NCI-H1417 (cell line): Measurements from ENCODE around the gene ERMARD.

Source experiments
- DNase-seq, 3 experiments: peaks; one replicate each; lab custom pipeline; 2025; lab: John Stamatoyannopoulos, UW

Gene ERMARD

GRCh38 chr6:169783971-169784820 is 32.8 kb downstream of the ERMARD start:
- DNase-seq = no peak

- DNase-seq = no peak
Measured at GRCh38 chr6:169784821-169785340, 33.5 kb downstream of the ERMARD start.

GRCh38 chr6:169785566-169785965 is 34.1 kb downstream of the ERMARD start:
- no peak for DNase-seq

DNA sequence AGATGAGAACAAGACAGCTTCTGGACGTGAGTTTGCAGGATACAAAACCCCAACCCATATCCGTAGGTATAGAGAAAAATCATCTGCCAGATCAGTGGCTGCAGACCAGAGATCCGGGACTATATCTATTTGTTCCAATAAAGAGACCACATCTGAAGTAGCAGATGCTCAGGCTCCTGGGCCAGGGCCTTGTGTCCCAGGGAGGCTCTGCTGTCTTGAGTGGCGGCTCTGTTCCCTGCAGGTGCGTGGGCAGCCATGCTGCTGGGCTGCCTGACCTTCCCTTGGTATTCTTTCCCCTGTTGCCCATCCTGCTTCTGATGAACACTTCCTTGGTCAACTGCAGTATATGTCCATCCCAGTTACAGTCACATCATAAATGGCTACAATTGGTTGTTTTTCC is 34.9 kb downstream of the ERMARD start:
- DNase-seq = no peak

- no peak for DNase-seq
Measured at GRCh38 chr6:169787797-169788196, 36.4 kb downstream of the ERMARD start.

- DNase-seq = no peak
Measured at GRCh38 chr6:169788809-169789145, 37.4 kb downstream of the ERMARD start.

DNA sequence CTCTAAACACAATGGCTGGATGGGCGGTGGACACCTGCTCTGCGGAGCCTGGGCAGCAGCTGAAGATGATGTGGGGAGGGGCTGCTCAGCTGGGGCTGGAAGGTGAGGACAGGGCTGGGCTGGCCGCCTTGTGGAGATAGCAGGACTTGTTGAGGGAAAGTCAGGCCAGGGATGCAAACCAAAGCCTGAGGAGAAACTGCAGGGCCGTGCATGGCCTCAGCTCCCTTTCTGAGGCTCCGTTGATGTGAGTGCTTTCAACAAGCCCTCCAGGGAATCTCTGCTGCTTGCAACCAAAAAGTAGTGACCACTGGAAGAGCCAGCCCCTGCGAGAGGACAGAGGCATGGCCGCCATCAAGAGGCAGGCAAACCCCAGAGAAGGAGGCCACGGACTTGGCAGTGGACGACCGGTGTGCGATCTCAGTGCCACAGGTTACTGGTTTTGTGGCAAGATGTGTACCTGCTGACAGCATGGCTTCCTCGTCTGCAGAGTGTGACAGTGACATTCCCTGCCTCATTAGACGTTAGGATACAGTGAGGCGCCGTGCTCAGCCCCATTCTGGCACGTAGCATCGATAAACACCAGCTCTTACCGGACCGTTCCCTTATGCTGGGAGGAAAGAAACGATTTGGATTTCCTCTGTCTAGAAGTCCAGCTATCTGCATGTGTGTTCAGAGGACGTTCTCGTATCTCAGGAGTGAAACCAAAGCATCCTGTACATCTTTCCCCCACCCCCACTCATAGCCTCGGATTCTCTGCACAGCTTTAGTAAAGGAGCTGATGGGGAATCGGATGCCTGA is 37.9 kb downstream of the ERMARD start:
- peak in 2 of 3 experiments; percentile 75 to 90 for DNase-seq

DNA sequence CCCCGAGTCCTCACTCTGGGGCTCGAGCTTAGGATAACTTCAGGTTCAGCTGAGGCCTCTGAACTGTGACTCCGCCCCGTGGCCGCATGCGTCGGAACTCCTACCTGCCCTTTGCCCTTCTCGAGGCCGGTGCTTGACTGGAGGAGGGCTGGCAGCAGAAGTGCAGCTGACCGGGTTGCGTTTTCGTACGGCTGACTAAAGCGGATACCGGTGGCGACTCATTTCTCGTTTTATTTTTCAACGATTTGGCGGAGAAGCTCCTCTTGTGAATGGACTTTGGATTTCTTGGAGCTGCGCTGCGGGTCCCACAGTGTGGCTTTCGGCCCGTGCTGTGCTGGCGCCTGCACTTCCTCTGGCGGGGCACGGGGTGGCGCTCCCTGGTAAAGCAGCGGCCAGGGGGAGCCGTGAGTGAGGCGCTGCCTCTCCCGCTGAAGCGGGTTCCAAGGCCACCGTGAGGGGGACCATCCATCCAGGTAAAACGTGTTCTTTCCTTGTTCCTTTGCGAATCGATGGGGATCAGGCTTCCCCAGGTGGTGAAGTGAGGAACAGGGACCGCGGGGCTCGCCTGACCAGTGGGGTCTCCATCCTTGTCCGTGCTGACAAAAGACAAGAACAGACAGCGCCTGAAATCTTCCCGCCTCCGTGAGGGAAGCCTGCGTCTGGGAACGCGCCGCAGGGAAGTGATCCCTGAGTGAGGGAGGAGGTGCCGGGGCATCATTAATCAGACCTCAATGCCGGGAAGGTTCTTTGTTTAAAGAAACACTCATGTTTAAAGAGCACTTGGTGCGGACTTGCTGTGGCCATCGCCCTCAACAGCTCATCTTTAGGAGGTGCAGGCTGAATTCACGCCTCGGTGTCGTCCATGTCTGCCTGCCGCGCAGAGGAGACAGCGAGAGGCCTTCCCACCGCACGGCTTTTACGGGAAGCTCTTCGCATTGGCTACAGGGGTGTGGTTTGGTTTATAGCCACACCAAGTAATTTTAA is 38.8 kb downstream of the ERMARD start:
- DNase-seq = peak; percentile 89 to 99 (median 98)

- DNase-seq = peak; percentile 13 to 58 (median 20)
Measured at GRCh38 chr6:169791721-169792131, 40.3 kb downstream of the ERMARD start.

- DNase-seq = no peak
Measured at GRCh38 chr6:169792306-169793015, 41.0 kb downstream of the ERMARD start.

DNA sequence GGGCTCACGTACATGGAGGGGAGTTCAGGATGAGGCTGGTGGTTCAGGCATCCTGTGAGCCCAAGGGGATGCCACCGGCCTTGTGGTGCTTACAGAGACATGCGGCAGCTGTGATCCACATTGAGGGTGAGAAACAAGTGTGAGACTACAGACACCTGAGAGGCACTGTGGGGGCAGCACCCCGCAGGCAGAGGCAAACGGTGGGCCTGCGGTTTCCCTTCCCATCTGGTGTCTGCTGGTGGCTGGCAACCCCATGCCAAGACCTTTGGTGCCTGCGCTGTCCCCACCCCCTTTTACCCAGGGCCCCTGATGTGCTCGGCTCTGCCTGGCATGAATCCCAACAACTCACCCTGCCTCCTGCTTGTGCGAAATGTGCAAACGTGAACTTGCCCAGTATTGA is 42.0 kb downstream of the ERMARD start:
- no peak for DNase-seq

- DNase-seq = peak in 2 of 3 experiments; percentile 64 to 72
Measured at GRCh38 chr6:169794317-169795055, 43.1 kb downstream of the ERMARD start.

GRCh38 chr6:169795196-169795595 is 43.8 kb downstream of the ERMARD start:
- DNase-seq = peak in 2 of 3 experiments; percentile 7 to 34

DNA sequence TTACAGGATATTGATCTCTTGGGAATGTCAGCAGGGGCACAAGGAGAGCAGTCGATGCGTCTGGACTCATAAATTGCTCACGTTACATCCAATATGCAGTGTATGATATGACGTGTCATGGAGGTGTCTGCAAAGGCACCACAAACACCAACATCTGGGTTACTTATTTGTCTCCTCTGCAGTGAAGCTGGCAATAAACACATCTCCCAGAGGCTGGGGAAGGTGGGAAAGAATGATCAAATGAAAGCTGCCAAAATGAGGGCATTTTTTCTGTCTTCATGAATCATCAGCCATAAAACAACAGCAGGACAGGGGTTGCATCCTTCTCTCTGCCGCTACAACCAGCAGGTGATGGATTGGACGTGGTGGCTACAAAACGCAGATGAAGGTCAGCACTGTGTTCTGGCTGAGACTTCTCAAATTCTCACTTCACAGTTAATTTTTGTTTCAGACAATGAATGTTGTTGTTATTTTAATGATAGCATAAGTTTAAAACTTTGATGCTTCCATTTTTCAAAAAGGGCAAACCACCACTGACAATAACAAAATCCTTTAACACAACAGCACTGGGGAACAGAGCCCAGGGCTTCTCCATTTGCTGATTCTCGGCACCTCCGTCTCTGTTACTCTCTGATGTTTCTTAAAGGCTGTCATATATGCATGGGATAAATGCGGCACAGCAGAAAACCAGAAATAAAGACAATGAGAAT is 47.5 kb downstream of the ERMARD start:
- DNase-seq = no peak

GRCh38 chr6:169799474-169799926 is 48.1 kb downstream of the ERMARD start:
- peak in 2 of 3 experiments; percentile 7 to 38 for DNase-seq

- DNase-seq = peak in 1 of 3 experiments; percentile 9
Measured at GRCh38 chr6:169800116-169800667, 48.8 kb downstream of the ERMARD start.

- DNase-seq = peak in 2 of 3 experiments; percentile 61 to 80
Measured at GRCh38 chr6:169800668-169801395, 49.4 kb downstream of the ERMARD start.

GRCh38 chr6:169801396-169802160 is 50.2 kb downstream of the ERMARD start:
- no peak for DNase-seq
